ENCODE measurements around the gene EIF3L.

DNA sequence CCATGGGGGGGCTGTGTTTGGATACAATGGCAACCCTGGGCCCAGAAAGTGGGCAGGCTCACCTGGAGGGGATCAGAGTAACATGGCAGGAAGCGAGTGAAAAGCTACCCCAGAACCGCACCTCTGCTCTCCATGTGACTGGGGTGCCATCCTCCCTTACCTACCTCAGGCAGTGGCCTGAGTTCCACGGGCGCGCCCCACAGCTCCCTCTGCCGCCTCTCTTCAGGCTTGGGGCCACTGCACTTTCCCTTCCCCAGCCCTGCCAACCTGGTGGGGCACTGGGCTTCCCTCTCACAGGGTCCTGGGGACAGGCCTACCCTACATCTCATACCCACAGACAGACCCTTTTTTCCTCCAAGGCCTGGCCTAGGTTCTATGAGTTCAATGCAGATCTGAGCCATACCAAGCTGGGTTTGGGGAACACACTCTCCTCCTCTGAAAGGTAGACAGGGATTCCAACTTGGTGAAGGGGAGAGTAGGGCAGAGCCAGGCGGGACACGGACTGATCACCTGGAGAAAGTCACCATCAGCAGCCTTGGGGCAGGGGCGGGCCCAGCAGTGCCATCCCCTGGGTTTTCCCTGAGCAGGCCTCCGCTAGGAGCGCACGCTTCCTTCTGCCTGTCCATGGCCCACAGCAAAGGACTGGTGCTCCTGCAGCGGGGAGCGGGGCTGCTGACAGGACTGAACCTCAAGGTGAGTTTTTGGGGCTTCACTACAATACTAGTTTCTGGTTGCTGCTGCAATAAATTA is 19.0 kb upstream of the EIF3L start:
- TF ChIP-seq, protein P1, sequence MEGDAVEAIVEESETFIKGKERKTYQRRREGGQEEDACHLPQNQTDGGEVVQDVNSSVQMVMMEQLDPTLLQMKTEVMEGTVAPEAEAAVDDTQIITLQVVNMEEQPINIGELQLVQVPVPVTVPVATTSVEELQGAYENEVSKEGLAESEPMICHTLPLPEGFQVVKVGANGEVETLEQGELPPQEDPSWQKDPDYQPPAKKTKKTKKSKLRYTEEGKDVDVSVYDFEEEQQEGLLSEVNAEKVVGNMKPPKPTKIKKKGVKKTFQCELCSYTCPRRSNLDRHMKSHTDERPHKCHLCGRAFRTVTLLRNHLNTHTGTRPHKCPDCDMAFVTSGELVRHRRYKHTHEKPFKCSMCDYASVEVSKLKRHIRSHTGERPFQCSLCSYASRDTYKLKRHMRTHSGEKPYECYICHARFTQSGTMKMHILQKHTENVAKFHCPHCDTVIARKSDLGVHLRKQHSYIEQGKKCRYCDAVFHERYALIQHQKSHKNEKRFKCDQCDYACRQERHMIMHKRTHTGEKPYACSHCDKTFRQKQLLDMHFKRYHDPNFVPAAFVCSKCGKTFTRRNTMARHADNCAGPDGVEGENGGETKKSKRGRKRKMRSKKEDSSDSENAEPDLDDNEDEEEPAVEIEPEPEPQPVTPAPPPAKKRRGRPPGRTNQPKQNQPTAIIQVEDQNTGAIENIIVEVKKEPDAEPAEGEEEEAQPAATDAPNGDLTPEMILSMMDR (conservative IDR thresholded peaks at IDR 0.05 in 1 of 2, IDR thresholded peaks at IDR 0.05 in 1 of 2; ENCODE audit: low read depth in 1 of 2, low read length in 2 of 2): no peak
- no peak for TF ChIP-seq EZH2 (IDR thresholded peaks at IDR 0.05; ENCODE audit: low read length, missing control alignments)
